Thyroid gland (tissue), 4 donors: ENCODE data around the gene MAGI2. TPM values are rescaled to one million over a fixed set of nuclear protein-coding genes. Genes with fewer than 3 reads are reported as not detected.

Experiments
- DNase-seq, 2 donors: peaks; one replicate each; pipeline ENCODE4 v3.0.0-alpha.2; 2019
- H3K27ac ChIP-seq, 3 donors: fragments of 200-600 bp; sonication (generic); 1 replicate in 2 of 3; 2 replicates in 1 of 3; pipeline ENCODE4 v1.5.1; 2016 to 2019; ENCODE audit warnings: mild to moderate bottlenecking in 1 of 3, moderate library complexity in 1 of 3
- H3K27me3 ChIP-seq: fragments of 200-600 bp; sonication (generic); one replicate; pipeline ENCODE4 v1.5.1; 2019
- H3K36me3 ChIP-seq, 2 donors: fragments of 200-600 bp; sonication (generic); one replicate each; pipeline ENCODE4 v1.5.1; 2016 to 2019
- H3K4me1 ChIP-seq, 2 donors: fragments of 200-600 bp; sonication (generic); one replicate each; pipeline ENCODE4 v1.5.1; 2017 to 2019
- H3K4me3 ChIP-seq, 3 donors: fragments of 200-600 bp; sonication (generic); replicated peaks in 1 of 3; 1 replicate in 2 of 3; 2 replicates in 1 of 3; pipeline ENCODE4 v1.5.1; 2016; ENCODE audit warnings: mild to moderate bottlenecking in 1 of 3
- H3K9me3 ChIP-seq: fragments of 200-600 bp; sonication (generic); one replicate; pipeline ENCODE4 v1.5.1; 2017
- CTCF ChIP-seq, 6 experiments: fragments of 200-600 bp in 3 of 6; fragments of 450-650 bp in 3 of 6; sonication (generic) in 3 of 6; IDR thresholded peaks; one replicate each; pipeline ENCODE4 v1.5.1; 2016 to 2019; ENCODE audit warnings: antibody characterized with exemption in 6 of 6, mild to moderate bottlenecking in 2 of 6, inconsistent platforms in 1 of 6, moderate library complexity in 1 of 6
- POLR2A ChIP-seq, 2 donors: fragments of 450-650 bp; IDR thresholded peaks; one replicate each; pipeline ENCODE4 v1.6.1; 2017; ENCODE audit warnings: antibody characterized with exemption in 2 of 2, mild to moderate bottlenecking in 2 of 2, moderate library complexity in 1 of 2
- WGBS, 2 donors: methylation state at CpG; one replicate each; pipeline ENCODE4 v1.1.5; 2017; 5-methylcytosine and 5-hydroxymethylcytosine counted together
- intact Hi-C: fragments of 100-400 bp; cut with DNase I; formaldehyde crosslinking; loops from one replicate; pipeline ENCODE4 v1.15.1; 2023
- total RNA-seq, 4 donors: library from RNA; depleted of rRNA; stranded (reverse); fragments of >200 nt; gene quantifications; one replicate each; pipeline ENCODE4 v1.2.3, GENCODE V29; 2016

MAGI2 gene
- total RNA-seq, 4 donors from 2014 or later, result 20.7 to 31.1 (median 26.0) TPM

- no peak for TF ChIP-seq CTCF (IDR thresholded peaks at IDR 0.05)
- TF ChIP-seq POLR2A (IDR thresholded peaks at IDR 0.05), result no peak
- Histone ChIP-seq H3K4me3 (no peak overlapping the region), H3K27me3 (no peaks in the 10 kb centered on the region), H3K36me3 (no peaks in the 10 kb centered on the region), H3K27ac (no peak overlapping the region), H3K9me3 (no peaks in the 10 kb centered on the region), H3K4me1 (no peaks in the 10 kb centered on the region)
- intact Hi-C loops, result no loop called here
- WGBS, 2 donors, result 89 to 94% methylated on average over 2 of the region's 2 CpGs
- no peak for DNase-seq
These were observed 1192.2 kb downstream of the MAGI2 start for GRCh38 chr7:78261302-78261701.

DNA sequence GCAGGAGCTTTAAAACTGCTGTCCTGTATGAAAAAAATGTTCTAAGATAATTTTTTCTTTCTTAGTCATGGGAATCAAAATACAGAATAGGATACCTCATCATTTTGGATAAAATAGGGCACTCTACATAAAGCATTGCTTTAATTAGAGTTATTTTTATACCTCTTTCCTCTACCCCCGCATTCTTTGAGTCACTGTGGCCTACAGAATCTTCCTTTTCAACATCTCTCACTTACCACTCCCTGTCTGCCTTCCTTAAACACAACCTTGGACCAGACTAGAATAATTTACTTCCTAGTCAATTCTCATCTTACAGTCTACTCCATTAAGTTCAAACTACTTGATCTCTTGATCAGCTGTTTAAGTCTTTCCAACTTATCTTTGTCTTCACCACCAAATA lies 1192.6 kb downstream of the MAGI2 start:
- Histone ChIP-seq H3K36me3 (no peaks in the 10 kb centered on the region), H3K9me3 (no peaks in the 10 kb centered on the region), H3K4me3 (no peak overlapping the region), H3K4me1 (no peaks in the 10 kb centered on the region), H3K27me3 (no peaks in the 10 kb centered on the region), H3K27ac (no peak overlapping the region)
- no peak for TF ChIP-seq POLR2A (IDR thresholded peaks at IDR 0.05)
- no peak for TF ChIP-seq CTCF (IDR thresholded peaks at IDR 0.05)
- WGBS, 2 donors, result 77 to 95% methylated on average over 1 of the region's 1 CpG
- no peak for DNase-seq
- intact Hi-C loops, result no loop called here

GRCh38 chr7:78254726-78255055 lies 1198.8 kb downstream of the MAGI2 start:
- Histone ChIP-seq H3K27ac (no peak overlapping the region), H3K9me3 (no peaks in the 10 kb centered on the region), H3K4me1 (no peaks in the 10 kb centered on the region), H3K4me3 (no peak overlapping the region), H3K27me3 (no peaks in the 10 kb centered on the region), H3K36me3 (no peaks in the 10 kb centered on the region)
- TF ChIP-seq POLR2A (IDR thresholded peaks at IDR 0.05), result no peak
- no peak for TF ChIP-seq CTCF (IDR thresholded peaks at IDR 0.05)
- DNase-seq, result no peak
- intact Hi-C loops, result no loop called here
- 73 to 86% methylated on average over 3 of the region's 3 CpGs for WGBS, 2 donors

DNA sequence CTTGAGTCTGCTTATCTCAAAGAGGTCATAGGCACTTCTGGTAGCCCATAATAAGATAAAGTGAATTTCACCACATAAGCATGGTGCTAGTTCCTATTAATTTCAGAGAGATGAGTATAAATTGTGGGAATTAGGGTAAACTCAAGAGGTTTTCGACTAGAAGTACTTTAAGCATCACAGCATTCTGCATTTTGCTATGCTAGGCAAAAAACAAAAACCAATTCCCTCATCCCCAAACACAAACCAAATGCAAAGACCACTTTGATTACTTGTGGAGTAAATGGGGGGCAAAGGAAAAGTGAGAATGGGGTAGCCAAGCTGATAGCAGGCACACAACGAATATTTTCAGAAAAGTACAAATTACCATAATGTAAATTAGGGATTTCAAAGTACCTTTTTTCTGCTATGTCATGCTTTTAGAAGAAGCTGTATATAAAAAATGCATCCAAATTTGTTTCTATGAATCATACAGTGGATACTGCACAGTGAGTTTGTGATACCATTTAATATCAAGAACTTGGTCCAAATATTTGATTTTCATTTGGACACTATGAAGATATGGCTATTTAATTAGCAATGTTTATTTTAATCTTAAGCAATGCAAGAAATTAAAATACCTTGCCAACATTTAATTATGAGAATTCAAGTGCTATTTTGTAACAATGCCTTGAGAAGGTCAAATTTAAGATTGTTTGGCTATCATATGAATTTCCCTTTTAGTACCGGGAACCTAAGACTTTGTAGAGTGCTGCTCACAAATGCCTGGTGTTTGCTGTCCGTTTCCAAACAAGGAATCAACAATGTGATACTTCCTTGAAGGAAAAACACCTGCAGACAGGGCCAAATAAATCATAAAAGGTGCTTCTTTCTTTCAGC lies 1199.4 kb downstream of the MAGI2 start:
- intact Hi-C loops, result no loop called here
- DNase-seq, result no peak
- no peaks in the 10 kb centered on the region for H3K4me1 ChIP-seq
- no peak overlapping the region for H3K4me3 ChIP-seq
- no peaks in the 10 kb centered on the region for H3K9me3 ChIP-seq
- WGBS, 2 donors, result 85% methylated on average over 4 of the region's 4 CpGs
- H3K27me3 ChIP-seq, result no peaks in the 10 kb centered on the region
- no peak for TF ChIP-seq POLR2A (IDR thresholded peaks at IDR 0.05)
- no peak for TF ChIP-seq CTCF (IDR thresholded peaks at IDR 0.05)
- H3K27ac ChIP-seq, result no peak overlapping the region
- H3K36me3 ChIP-seq, result no peaks in the 10 kb centered on the region

DNA sequence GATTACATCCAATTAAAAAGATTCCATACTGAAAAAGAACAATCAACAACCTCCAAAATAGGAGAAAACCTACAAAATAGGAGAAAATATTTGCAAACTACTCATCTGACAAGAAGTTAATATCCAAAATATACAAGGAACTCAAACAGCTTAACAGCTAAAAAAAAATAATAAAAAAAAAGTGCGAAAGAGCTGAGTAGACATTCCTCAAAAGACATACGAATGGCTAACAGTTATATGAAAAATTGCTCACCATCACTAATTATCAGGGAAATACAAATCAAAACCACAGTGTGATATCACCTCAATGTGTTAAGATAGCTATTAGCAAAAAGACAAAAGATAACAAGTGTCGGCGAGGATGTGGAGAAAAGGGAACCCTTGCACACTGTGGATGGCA lies 1204.6 kb downstream of the MAGI2 start:
- no peak for DNase-seq
- Histone ChIP-seq H3K27ac (no peak overlapping the region), H3K36me3 (no peaks in the 10 kb centered on the region), H3K4me3 (no peak overlapping the region), H3K27me3 (no peaks in the 10 kb centered on the region), H3K9me3 (no peaks in the 10 kb centered on the region), H3K4me1 (no peaks in the 10 kb centered on the region)
- WGBS, 2 donors, result 93 to 97% methylated on average over 4 of the region's 4 CpGs
- no peak for TF ChIP-seq CTCF (IDR thresholded peaks at IDR 0.05)
- no peak for TF ChIP-seq POLR2A (IDR thresholded peaks at IDR 0.05)
- intact Hi-C loops, result no loop called here
